ENCODE results near the gene ADK. TPM values are rescaled to one million over a fixed set of nuclear protein-coding genes. Genes with fewer than 3 reads are reported as not detected.

The ADK gene
- total and polyA plus RNA-seq, 4 experiments from 2014 or later: 33.7 to 66.6 (median 51.0) TPM

GRCh38 chr10:74628136-74628535 lies 477.1 kb downstream of the ADK start:
- H3K27ac Mint-ChIP-seq: no peak overlapping the region
- H3K27ac ChIP-seq (ENCODE audit: low read depth, low read length): no peak overlapping the region
- POLR2A ChIA-PET (ENCODE audit: partially characterized antibody): no interaction called here
- no peaks in the 10 kb centered on the region for H3K36me3 ChIP-seq (ENCODE audit: insufficient read depth, low read length)
- no peaks in the 10 kb centered on the region for H3K4me1 Mint-ChIP-seq
- no peaks in the 10 kb centered on the region for H3K27me3 ChIP-seq (ENCODE audit: insufficient read depth, low read length)
- H3K4me3 Mint-ChIP-seq: no peak overlapping the region
- no peaks in the 10 kb centered on the region for H3K4me1 ChIP-seq (ENCODE audit: insufficient read depth, low read length)
- CTCF ChIA-PET (ENCODE audit: partially characterized antibody): no interaction called here
- no peaks in the 10 kb centered on the region for H3K27me3 Mint-ChIP-seq
- no peak for DNase-seq
- no peak overlapping the region for H3K4me3 ChIP-seq (ENCODE audit: low read length in 2 of 2)
- intact Hi-C loops (cut with micrococcal nuclease): no loop called here
- peaks cover 0 to 4% (median 0%) of the 10 kb centered on the region in 8 donors for H3K9me3 Mint-ChIP-seq
- no peaks in the 10 kb centered on the region for H3K9me3 ChIP-seq (ENCODE audit: control insufficient read depth in 1 of 2, low read length in 2 of 2)
- peaks cover 7 to 21% of the 10 kb centered on the region in 2 donors for H3K36me3 Mint-ChIP-seq

GRCh38 chr10:74634995-74635536 lies 484.0 kb downstream of the ADK start:
- Mint-ChIP-seq H3K4me1 (no peaks in the 10 kb centered on the region), H3K27me3 (no peaks in the 10 kb centered on the region), H3K27ac (peak overlapping the region in 1 of 7 donors; percentile 23), H3K9me3 (peaks cover 0 to 25% (median 18%) of the 10 kb centered on the region in 8 donors), H3K36me3 (peaks cover 33 to 52% of the 10 kb centered on the region in 2 donors), H3K4me3 (no peak overlapping the region)
- intact Hi-C loops (cut with micrococcal nuclease): no loop called here
- ChIA-PET POLR2A (ENCODE audit: partially characterized antibody) (no interaction called here), CTCF (ENCODE audit: partially characterized antibody) (no interaction called here)
- Histone ChIP-seq H3K4me1 (ENCODE audit: insufficient read depth, low read length) (no peaks in the 10 kb centered on the region), H3K27ac (ENCODE audit: low read depth, low read length) (no peak overlapping the region), H3K27me3 (ENCODE audit: insufficient read depth, low read length) (no peaks in the 10 kb centered on the region), H3K9me3 (ENCODE audit: control insufficient read depth in 1 of 2, low read length in 2 of 2) (peaks cover 4% of the 10 kb centered on the region in 2 donors), H3K36me3 (ENCODE audit: insufficient read depth, low read length) (no peaks in the 10 kb centered on the region), H3K4me3 (ENCODE audit: low read length in 2 of 2) (no peak overlapping the region)
- no peak for DNase-seq

GRCh38 chr10:74635655-74636054 lies 484.6 kb downstream of the ADK start:
- Histone ChIP-seq H3K9me3 (ENCODE audit: control insufficient read depth in 1 of 2, low read length in 2 of 2) (peaks cover 4% of the 10 kb centered on the region in 2 donors), H3K27me3 (ENCODE audit: insufficient read depth, low read length) (no peaks in the 10 kb centered on the region), H3K4me1 (ENCODE audit: insufficient read depth, low read length) (no peaks in the 10 kb centered on the region), H3K27ac (ENCODE audit: low read depth, low read length) (no peak overlapping the region), H3K4me3 (ENCODE audit: low read length in 2 of 2) (no peak overlapping the region), H3K36me3 (ENCODE audit: insufficient read depth, low read length) (no peaks in the 10 kb centered on the region)
- ChIA-PET POLR2A (ENCODE audit: partially characterized antibody) (no interaction called here), CTCF (ENCODE audit: partially characterized antibody) (no interaction called here)
- peaks cover 36 to 54% of the 10 kb centered on the region in 2 donors for H3K36me3 Mint-ChIP-seq
- no peak overlapping the region for H3K4me3 Mint-ChIP-seq
- no peak for DNase-seq
- intact Hi-C loops (cut with micrococcal nuclease): no loop called here
- no peaks in the 10 kb centered on the region for H3K27me3 Mint-ChIP-seq
- H3K27ac Mint-ChIP-seq: no peak overlapping the region
- H3K4me1 Mint-ChIP-seq: no peaks in the 10 kb centered on the region
- peaks cover 0 to 25% (median 18%) of the 10 kb centered on the region in 8 donors for H3K9me3 Mint-ChIP-seq

GRCh38 chr10:74637685-74638084 lies 486.7 kb downstream of the ADK start:
- H3K27me3 ChIP-seq (ENCODE audit: insufficient read depth, low read length): no peaks in the 10 kb centered on the region
- no peaks in the 10 kb centered on the region for H3K4me1 Mint-ChIP-seq
- H3K36me3 Mint-ChIP-seq: peaks cover 32 to 47% of the 10 kb centered on the region in 2 donors
- peaks cover 0 to 28% (median 18%) of the 10 kb centered on the region in 8 donors for H3K9me3 Mint-ChIP-seq
- DNase-seq: no peak
- no peaks in the 10 kb centered on the region for H3K27me3 Mint-ChIP-seq
- no peak overlapping the region for H3K4me3 Mint-ChIP-seq
- no peak overlapping the region for H3K4me3 ChIP-seq (ENCODE audit: low read length in 2 of 2)
- intact Hi-C loops (cut with micrococcal nuclease): no loop called here
- no peak overlapping the region for H3K27ac Mint-ChIP-seq
- no peak overlapping the region for H3K27ac ChIP-seq (ENCODE audit: low read depth, low read length)
- no peaks in the 10 kb centered on the region for H3K4me1 ChIP-seq (ENCODE audit: insufficient read depth, low read length)
- H3K9me3 ChIP-seq (ENCODE audit: control insufficient read depth in 1 of 2, low read length in 2 of 2): peaks cover 4% of the 10 kb centered on the region in 2 donors
- ChIA-PET POLR2A (ENCODE audit: partially characterized antibody) (no interaction called here), CTCF (ENCODE audit: partially characterized antibody) (no interaction called here)
- H3K36me3 ChIP-seq (ENCODE audit: insufficient read depth, low read length): no peaks in the 10 kb centered on the region

GRCh38 chr10:74640134-74640921 lies 489.3 kb downstream of the ADK start:
- Mint-ChIP-seq H3K9me3 (peaks cover 0 to 13% (median 7%) of the 10 kb centered on the region in 8 donors), H3K27me3 (no peaks in the 10 kb centered on the region), H3K4me3 (no peak overlapping the region), H3K4me1 (no peaks in the 10 kb centered on the region), H3K36me3 (peaks cover 28 to 44% of the 10 kb centered on the region in 2 donors), H3K27ac (no peak overlapping the region)
- intact Hi-C loops (cut with micrococcal nuclease): no loop called here
- CTCF ChIA-PET (ENCODE audit: partially characterized antibody): interaction anchor here (1.1 kb wide), 1 partner anchor 9 kb away, joined by 3 read pairs; no protein-coding TSS in a partner anchor
- no peak overlapping the region for H3K27ac ChIP-seq (ENCODE audit: low read depth, low read length)
- no peak overlapping the region for H3K4me3 ChIP-seq (ENCODE audit: low read length in 2 of 2)
- no peaks in the 10 kb centered on the region for H3K4me1 ChIP-seq (ENCODE audit: insufficient read depth, low read length)
- no peaks in the 10 kb centered on the region for H3K9me3 ChIP-seq (ENCODE audit: control insufficient read depth in 1 of 2, low read length in 2 of 2)
- no peaks in the 10 kb centered on the region for H3K36me3 ChIP-seq (ENCODE audit: insufficient read depth, low read length)
- POLR2A ChIA-PET (ENCODE audit: partially characterized antibody): no interaction called here
- no peaks in the 10 kb centered on the region for H3K27me3 ChIP-seq (ENCODE audit: insufficient read depth, low read length)
- no peak for DNase-seq

GRCh38 chr10:74641659-74642058 lies 490.6 kb downstream of the ADK start:
- intact Hi-C loops (cut with micrococcal nuclease): no loop called here
- peaks cover 0 to 8% (median 6%) of the 10 kb centered on the region in 8 donors for H3K9me3 Mint-ChIP-seq
- no peak overlapping the region for H3K27ac Mint-ChIP-seq
- POLR2A ChIA-PET (ENCODE audit: partially characterized antibody): no interaction called here
- no peak for DNase-seq
- H3K27me3 ChIP-seq (ENCODE audit: insufficient read depth, low read length): no peaks in the 10 kb centered on the region
- H3K27ac ChIP-seq (ENCODE audit: low read depth, low read length): no peak overlapping the region
- H3K4me1 ChIP-seq (ENCODE audit: insufficient read depth, low read length): no peaks in the 10 kb centered on the region
- H3K36me3 Mint-ChIP-seq: peaks cover 28 to 38% of the 10 kb centered on the region in 2 donors
- H3K4me3 Mint-ChIP-seq: no peak overlapping the region
- H3K4me3 ChIP-seq (ENCODE audit: low read length in 2 of 2): no peak overlapping the region
- H3K27me3 Mint-ChIP-seq: no peaks in the 10 kb centered on the region
- no peaks in the 10 kb centered on the region for H3K9me3 ChIP-seq (ENCODE audit: control insufficient read depth in 1 of 2, low read length in 2 of 2)
- no peaks in the 10 kb centered on the region for H3K4me1 Mint-ChIP-seq
- CTCF ChIA-PET (ENCODE audit: partially characterized antibody): no interaction called here
- no peaks in the 10 kb centered on the region for H3K36me3 ChIP-seq (ENCODE audit: insufficient read depth, low read length)

GRCh38 chr10:74642901-74643595 lies 492.0 kb downstream of the ADK start:
- H3K4me1 Mint-ChIP-seq: no peaks in the 10 kb centered on the region
- no peak for DNase-seq
- peaks cover 22 to 33% of the 10 kb centered on the region in 2 donors for H3K36me3 Mint-ChIP-seq
- Histone ChIP-seq H3K27ac (ENCODE audit: low read depth, low read length) (no peak overlapping the region), H3K4me1 (ENCODE audit: insufficient read depth, low read length) (no peaks in the 10 kb centered on the region), H3K36me3 (ENCODE audit: insufficient read depth, low read length) (no peaks in the 10 kb centered on the region), H3K9me3 (ENCODE audit: control insufficient read depth in 1 of 2, low read length in 2 of 2) (no peaks in the 10 kb centered on the region), H3K4me3 (ENCODE audit: low read length in 2 of 2) (no peak overlapping the region), H3K27me3 (ENCODE audit: insufficient read depth, low read length) (no peaks in the 10 kb centered on the region)
- ChIA-PET POLR2A (ENCODE audit: partially characterized antibody) (no interaction called here), CTCF (ENCODE audit: partially characterized antibody) (interaction anchor here (0.7 kb wide), 2 partner anchors 16 to 54 kb away, joined by 3 to 4 read pairs; no protein-coding TSS in a partner anchor)
- intact Hi-C loops (cut with micrococcal nuclease): no loop called here
- H3K4me3 Mint-ChIP-seq: no peak overlapping the region
- no peaks in the 10 kb centered on the region for H3K27me3 Mint-ChIP-seq
- H3K9me3 Mint-ChIP-seq: peaks cover 0 to 8% (median 6%) of the 10 kb centered on the region in 8 donors
- H3K27ac Mint-ChIP-seq: no peak overlapping the region

Data from CD4-positive, alpha-beta memory T cell (primary cell).